A549 (cell line): ENCODE results near the gene HSPB2. TPM values are rescaled to one million over a fixed set of nuclear protein-coding genes. Genes with fewer than 3 reads are reported as not detected.

ENCODE experiments used
- ATAC-seq, 2 experiments: fragments of 200-7000 bp in 1 of 2; fragments of >200 bp in 1 of 2; cut with Nextera tagmentation in 1 of 2; cut with Tn5 transposase in 1 of 2; 3 replicates each; pipeline versions ENCODE4 v1.8.0 to v1.9.1; 2018 to 2020; ENCODE audit warnings: mild to moderate bottlenecking in 1 of 2, moderate library complexity in 1 of 2
- CTCF ChIA-PET: fragments of 300-600 bp; sonication (Branson Sonifier 250); formaldehyde crosslinking; extraction: SDS; loops from one replicate; lab custom pipeline; 2021; ENCODE audit warnings: antibody characterized with exemption, inconsistent platforms; lab: Yijun Ruan, JAX
- POLR2A ChIA-PET: fragments of 350-600 bp; formaldehyde crosslinking; extraction: SDS; loops from one replicate; lab custom pipeline; 2021; ENCODE audit warnings: antibody characterized with exemption, inconsistent platforms; lab: Yijun Ruan, JAX
- DNase-seq, 2 experiments: peaks; one replicate each; pipeline versions ENCODE4 v3.0.0 to v3.0.0-alpha.2; 2011 to 2016; ENCODE audit warnings: low read depth in 1 of 2, low spot score in 1 of 2
- FAIRE-seq: peaks from 2 replicates; lab custom pipeline; 2011; peaks lifted over from hg19 to GRCh38; lab: Jason Lieb, UNC
- H3K27ac ChIP-seq, 2 experiments: fragments of >200 bp; sonication (Bioruptor Twin); formaldehyde crosslinking; 3 replicates each; pipeline ENCODE4 v1.5.1; 2016 to 2017
- H3K4me1 ChIP-seq: fragments of >200 bp; sonication (Bioruptor Twin); formaldehyde crosslinking; 3 replicates; pipeline ENCODE4 v1.6.1; 2016
- H3K4me2 ChIP-seq: fragments of >200 bp; sonication (Bioruptor Twin); formaldehyde crosslinking; 3 replicates; pipeline ENCODE4 v1.6.1; 2016
- H3K4me3 ChIP-seq: fragments of >200 bp; sonication (Bioruptor Twin); formaldehyde crosslinking; 3 replicates; pipeline ENCODE4 v1.5.1; 2016
- H3K9me3 ChIP-seq: fragments of >200 bp; sonication (Bioruptor Twin); formaldehyde crosslinking; 3 replicates; pipeline ENCODE4 v1.6.1; 2016
- EP300 ChIP-seq, 2 experiments: fragments of >200 bp; sonication (Bioruptor Twin); formaldehyde crosslinking; IDR thresholded peaks; 2 replicates in 1 of 2; 3 replicates in 1 of 2; pipeline ENCODE4 v1.6.1; 2016 to 2017
- FOSL2 ChIP-seq, 2 experiments: fragments of 450-650 bp in 1 of 2; fragments of >200 bp in 1 of 2; sonication (Bioruptor Twin) in 1 of 2; formaldehyde crosslinking; IDR thresholded peaks; 2 replicates each; pipeline versions ENCODE4 v1.5.0 to v1.6.1; 2016 to 2020; ENCODE audit warnings: mild to moderate bottlenecking in 1 of 2, moderate library complexity in 1 of 2
- GATA3 ChIP-seq: IDR thresholded peaks from 2 replicates; pipeline ENCODE4 v1.6.1; 2012; ENCODE audit warnings: borderline replicate concordance
- HEYL ChIP-seq: fragments of 250-450 bp; sonication (Bioruptor Pico); IDR thresholded peaks from 2 replicates; pipeline ENCODE4 v1.8.0; 2021; ENCODE audit warnings: mild to moderate bottlenecking, moderate library complexity
- JUN ChIP-seq, 2 experiments: fragments of >200 bp; sonication (Bioruptor Twin); formaldehyde crosslinking; IDR thresholded peaks; 2 replicates in 1 of 2; 3 replicates in 1 of 2; pipeline ENCODE4 v1.6.1; 2016 to 2017
- JUNB ChIP-seq: fragments of >200 bp; sonication (Bioruptor Twin); formaldehyde crosslinking; IDR thresholded peaks from 2 replicates; pipeline ENCODE4 v1.6.1; 2016
- KDM1A ChIP-seq: fragments of 200-600 bp; sonication (generic); IDR thresholded peaks from 2 replicates; pipeline ENCODE4 v1.6.1; 2016; ENCODE audit warnings: low read depth, mild to moderate bottlenecking
- KDM5A ChIP-seq: fragments of 200-600 bp; sonication (generic); IDR thresholded peaks from 2 replicates; pipeline ENCODE4 v1.6.1; 2016; ENCODE audit warnings: antibody characterized with exemption, mild to moderate bottlenecking
- MYC ChIP-seq: IDR thresholded peaks from 2 replicates; pipeline ENCODE4 v1.6.1; 2012; ENCODE audit warnings: mild to moderate bottlenecking, inconsistent platforms, low read length, improper control_type of control experiment, borderline replicate concordance
- NFE2L2 ChIP-seq: fragments of 150-350 bp; conservative IDR thresholded peaks from 2 replicates; pipeline ENCODE4 v1.6.1; 2014; ENCODE audit warnings: low read length
- NR3C1 ChIP-seq: fragments of >200 bp; sonication (Bioruptor Twin); formaldehyde crosslinking; IDR thresholded peaks from 3 replicates; pipeline ENCODE4 v1.6.1; 2017
- PHF8 ChIP-seq: fragments of 200-600 bp; sonication (generic); IDR thresholded peaks from 2 replicates; pipeline ENCODE4 v1.6.1; 2016; ENCODE audit warnings: low read depth, mild to moderate bottlenecking, antibody characterized with exemption, moderate library complexity, borderline replicate concordance
- POLR2A ChIP-seq: IDR thresholded peaks from 2 replicates; pipeline ENCODE4 v1.6.1; 2012; ENCODE audit warnings: mild to moderate bottlenecking, low read length
- RAD21 ChIP-seq, 2 experiments: fragments of >200 bp in 1 of 2; sonication (Bioruptor Twin) in 1 of 2; formaldehyde crosslinking in 1 of 2; IDR thresholded peaks in 1 of 2; conservative IDR thresholded peaks in 1 of 2; 2 replicates in 1 of 2; 3 replicates in 1 of 2; pipeline ENCODE4 v1.6.1; 2012 to 2018; ENCODE audit warnings: inconsistent platforms in 1 of 2
- RCOR1 ChIP-seq: fragments of 150-350 bp; IDR thresholded peaks from 2 replicates; pipeline ENCODE4 v1.6.1; 2014; ENCODE audit warnings: antibody characterized with exemption, low read length, low read depth
- SMC3 ChIP-seq: fragments of >200 bp; sonication (Bioruptor Twin); formaldehyde crosslinking; IDR thresholded peaks from 3 replicates; pipeline ENCODE4 v1.6.1; 2018; ENCODE audit warnings: inconsistent platforms
- TP53 ChIP-seq: fragments of 250-450 bp; sonication (Bioruptor Pico); IDR thresholded peaks from 2 replicates; pipeline ENCODE4 v1.5.0; 2021; ENCODE audit warnings: mild to moderate bottlenecking, moderate library complexity
- ZC3H11A ChIP-seq: fragments of 450-650 bp; IDR thresholded peaks from 2 replicates; pipeline ENCODE4 v1.6.1; 2014; ENCODE audit warnings: antibody characterized with exemption, mild to moderate bottlenecking
- ZSCAN20 ChIP-seq: fragments of 250-450 bp; sonication (Bioruptor Pico); IDR thresholded peaks from 2 replicates; pipeline ENCODE4 v1.8.0; 2022; ENCODE audit warnings: mild to moderate bottlenecking, moderate library complexity
- WGBS: methylation state at CpG from one replicate; pipeline ENCODE4 v1.1.6; 2017; ENCODE audit errors: missing lambda C conversion rate; 5-methylcytosine and 5-hydroxymethylcytosine counted together
- polyA plus RNA-seq, 4 experiments: library from polyadenylated mRNA; depleted of rRNA in 3 of 4; stranded (reverse); fragments of >200 nt; fragmentation: RNase III in 1 of 4; extraction: RNeasy Plus Mini Kit Qiagen cat#74134 plus additional on column Dnase treatment in 1 of 4; gene quantifications; 2 replicates in 3 of 4; 3 replicates in 1 of 4; pipeline ENCODE4 v1.2.3, GENCODE V29; 2011 to 2017
- TF ChIP-seq, protein P1 (sequence below): fragments of 250-450 bp; sonication (Bioruptor Pico); IDR thresholded peaks from 2 replicates; pipeline ENCODE4 v1.5.0; 2021; ENCODE audit warnings: mild to moderate bottlenecking, moderate library complexity, borderline replicate concordance
- TF ChIP-seq, protein P2 (sequence below): IDR thresholded peaks from 2 replicates; pipeline ENCODE4 v1.6.1; 2012
- TF ChIP-seq, protein P3 (sequence below): IDR thresholded peaks from 2 replicates; pipeline ENCODE4 v1.6.1; 2012
- TF ChIP-seq, protein P4 (sequence below): fragments of >200 bp; sonication (Bioruptor Twin); formaldehyde crosslinking; IDR thresholded peaks from 3 replicates; pipeline ENCODE4 v1.5.1; 2016
- TF ChIP-seq, protein P5 (sequence below): fragments of >200 bp; sonication (Bioruptor Twin); formaldehyde crosslinking; IDR thresholded peaks from 3 replicates; pipeline ENCODE4 v1.6.1; 2016
- TF ChIP-seq, protein P6 (sequence below): IDR thresholded peaks from 2 replicates; pipeline ENCODE4 v1.6.1; 2012; ENCODE audit warnings: low read depth, borderline replicate concordance

HSPB2 gene
- polyA plus RNA-seq, 2 of the 4 experiments (the other 2 are of a cell fraction), result not detected

DNA sequence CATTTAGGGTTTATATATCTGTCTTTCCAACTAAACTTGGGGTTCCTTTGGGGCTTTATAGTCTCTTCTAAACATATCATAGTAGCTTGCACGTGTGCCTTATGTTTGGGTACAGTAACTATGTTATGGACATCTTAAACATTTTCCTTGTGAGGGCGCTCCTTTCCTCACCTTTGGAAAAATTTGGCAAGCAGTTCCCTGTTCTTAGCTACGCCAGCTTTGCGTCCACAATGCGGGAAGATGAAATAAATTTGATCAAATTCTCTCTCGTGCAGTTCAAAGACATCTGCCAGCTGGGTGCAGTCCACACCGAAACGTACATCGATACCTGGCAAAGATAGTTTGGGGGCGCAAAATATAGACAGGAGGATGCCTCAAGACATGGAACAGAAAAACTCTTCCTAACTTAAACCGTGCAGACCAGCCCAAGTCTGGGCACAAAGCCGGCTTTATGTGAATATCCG, 34.1 kb upstream of the HSPB2 start:
- ATAC-seq (peak; percentile 44 to 54), FAIRE-seq (no peak), DNase-seq (peak; percentile 5 to 43)
- Histone ChIP-seq H3K4me2 (peak overlapping the region; percentile 92), H3K4me3 (peak overlapping the region; percentile 78), H3K9me3 (no peaks in the 10 kb centered on the region), H3K4me1 (peaks cover 9% of the 10 kb centered on the region; the same call in 1 of the 3 replicates), H3K27ac (peak overlapping the region; percentile 80 to 99)
- ChIA-PET CTCF (interaction anchor here (0.6 to 2.1 kb wide), 8 partner anchors 12 to 106 kb away, joined by 3 to 12 read pairs (median 4); partner anchors contain the start of gene DIXDC1), POLR2A (interaction anchor here (1.7 kb wide), 1 partner anchor 49 kb away, joined by 5 read pairs; no protein-coding TSS in a partner anchor)
- WGBS, result under 1% methylated on average over 13 of the region's 13 CpGs
- TF ChIP-seq NFE2L2 (no peak), KDM1A (no peak), POLR2A (0 out of 2 replicates have a peak, but pooled peaks have one; percentile 18), RAD21 (conservative IDR thresholded peaks at IDR 0.05 in 1 of 2, IDR thresholded peaks at IDR 0.05 in 1 of 2) (peak in 1 of 2 experiments; percentile 24; a peak in 1 of 5 replicates)
- TF ChIP-seq, protein P1, sequence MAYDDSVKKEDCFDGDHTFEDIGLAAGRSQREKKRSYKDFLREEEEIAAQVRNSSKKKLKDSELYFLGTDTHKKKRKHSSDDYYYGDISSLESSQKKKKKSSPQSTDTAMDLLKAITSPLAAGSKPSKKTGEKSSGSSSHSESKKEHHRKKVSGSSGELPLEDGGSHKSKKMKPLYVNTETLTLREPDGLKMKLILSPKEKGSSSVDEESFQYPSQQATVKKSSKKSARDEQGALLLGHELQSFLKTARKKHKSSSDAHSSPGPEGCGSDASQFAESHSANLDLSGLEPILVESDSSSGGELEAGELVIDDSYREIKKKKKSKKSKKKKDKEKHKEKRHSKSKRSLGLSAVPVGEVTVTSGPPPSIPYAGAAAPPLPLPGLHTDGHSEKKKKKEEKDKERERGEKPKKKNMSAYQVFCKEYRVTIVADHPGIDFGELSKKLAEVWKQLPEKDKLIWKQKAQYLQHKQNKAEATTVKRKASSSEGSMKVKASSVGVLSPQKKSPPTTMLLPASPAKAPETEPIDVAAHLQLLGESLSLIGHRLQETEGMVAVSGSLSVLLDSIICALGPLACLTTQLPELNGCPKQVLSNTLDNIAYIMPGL (CRISPR knock-in tag), result no peak
- TF ChIP-seq, all 56 proteins: peak for 2

DNA sequence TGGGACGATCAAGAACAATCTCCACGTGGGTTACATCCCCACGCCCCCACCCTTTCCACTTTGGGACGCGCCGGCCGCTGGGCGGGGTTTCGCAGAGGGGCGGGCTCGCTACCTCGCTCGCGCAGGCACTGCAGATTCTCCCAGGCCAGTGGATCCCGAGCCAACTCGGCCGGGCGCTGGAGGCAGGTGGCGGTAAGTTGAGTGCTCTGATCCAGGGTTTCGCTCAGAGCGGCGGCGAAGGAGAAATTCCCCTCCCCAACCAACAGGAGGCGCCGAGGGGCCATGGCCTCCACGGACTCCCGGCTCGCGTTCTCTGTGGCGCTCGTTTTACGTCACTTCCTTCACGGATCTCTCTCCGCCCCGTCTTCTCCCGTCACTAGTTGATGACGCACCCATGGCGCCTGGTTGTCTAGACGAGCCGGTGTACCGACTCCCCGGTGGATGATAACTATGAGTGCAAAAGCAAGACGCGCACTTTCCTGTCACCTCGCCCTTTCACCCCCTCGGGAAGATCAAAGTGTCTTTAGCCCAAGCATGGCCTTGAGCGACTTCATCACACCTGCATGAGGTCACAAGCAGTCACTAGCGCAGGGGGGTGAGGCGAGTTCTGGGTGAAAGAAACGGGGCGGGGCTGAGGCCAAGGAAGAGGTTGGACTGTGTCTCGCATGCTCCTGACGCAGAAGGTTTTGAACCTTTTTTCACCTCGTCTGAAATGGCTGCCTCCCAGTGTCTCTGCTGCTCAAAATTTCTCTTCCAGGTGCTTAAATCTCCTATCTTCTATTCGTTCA, 33.5 kb upstream of the HSPB2 start, which contains the start of the genes CFAP68 and FDXACB1:
Gene CFAP68 (plus strand): TSS at position 693 of the 788 bp plus-strand sequence. CDS start 20 bp downstream, at position 713.
Gene FDXACB1 (minus strand): TSS at position 317 of the 788 bp plus-strand sequence. CDS start 33 bp downstream, at position 284.
- Histone ChIP-seq H3K4me2 (peak within 1 kb of the TSS; percentile 92), H3K9me3 (no peaks in the 10 kb centered on the region), H3K4me3 (peak within 1 kb of the TSS; percentile 78), H3K27ac (peak within 1 kb of the TSS; percentile 80 to 99), H3K4me1 (peaks cover 9% of the 10 kb centered on the region; the same call in 1 of the 3 replicates)
- ATAC-seq (peak; percentile 96 to 97), DNase-seq (peak; percentile 83 to 98), FAIRE-seq (no peak)
- ChIA-PET POLR2A (interaction anchor here (1.1 to 1.7 kb wide), 2 partner anchors 48 kb away, joined by 5 to 7 read pairs; no protein-coding TSS in a partner anchor), CTCF (interaction anchor here (0.9 to 1.5 kb wide), 6 partner anchors 35 to 106 kb away, joined by 3 to 12 read pairs (median 4); no protein-coding TSS in a partner anchor)
- WGBS, result 2% methylated on average over 46 of the region's 55 CpGs
- TF ChIP-seq EP300 (IDR thresholded peaks at IDR 0.05) (no peak), TP53 (no peak), MYC (peak; percentile 41; the same call in 1 of the 2 replicates), NFE2L2 (no peak), ZC3H11A (no peak), RAD21 (conservative IDR thresholded peaks at IDR 0.05 in 1 of 2, IDR thresholded peaks at IDR 0.05 in 1 of 2) (peak; percentile 69 to 81), ZSCAN20 (no peak), POLR2A (peak; percentile 18; the same call in 1 of the 2 replicates), SMC3 (peak; percentile 65), KDM5A (peak; percentile 63; the same call in 1 of the 2 replicates), FOSL2 (IDR thresholded peaks at IDR 0.05) (no peak), FOSL2 (CRISPR knock-in tag; IDR thresholded peaks at IDR 0.05) (peak; percentile 72), JUNB (no peak), HEYL (CRISPR knock-in tag) (no peak), GATA3 (no peak), PHF8 (peak; percentile 62; the same call in 1 of the 2 replicates), RCOR1 (no peak), NR3C1 (no peak), JUN (IDR thresholded peaks at IDR 0.05) (peak in 1 of 2 experiments; percentile 76; a peak in 4 of 5 replicates)
- TF ChIP-seq, protein P2, sequence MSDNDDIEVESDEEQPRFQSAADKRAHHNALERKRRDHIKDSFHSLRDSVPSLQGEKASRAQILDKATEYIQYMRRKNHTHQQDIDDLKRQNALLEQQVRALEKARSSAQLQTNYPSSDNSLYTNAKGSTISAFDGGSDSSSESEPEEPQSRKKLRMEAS, result peak; percentile 79
- TF ChIP-seq, protein P3, sequence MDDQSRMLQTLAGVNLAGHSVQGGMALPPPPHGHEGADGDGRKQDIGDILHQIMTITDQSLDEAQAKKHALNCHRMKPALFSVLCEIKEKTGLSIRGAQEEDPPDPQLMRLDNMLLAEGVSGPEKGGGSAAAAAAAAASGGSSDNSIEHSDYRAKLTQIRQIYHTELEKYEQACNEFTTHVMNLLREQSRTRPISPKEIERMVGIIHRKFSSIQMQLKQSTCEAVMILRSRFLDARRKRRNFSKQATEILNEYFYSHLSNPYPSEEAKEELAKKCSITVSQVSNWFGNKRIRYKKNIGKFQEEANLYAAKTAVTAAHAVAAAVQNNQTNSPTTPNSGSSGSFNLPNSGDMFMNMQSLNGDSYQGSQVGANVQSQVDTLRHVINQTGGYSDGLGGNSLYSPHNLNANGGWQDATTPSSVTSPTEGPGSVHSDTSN, result no peak
- TF ChIP-seq, protein P4, sequence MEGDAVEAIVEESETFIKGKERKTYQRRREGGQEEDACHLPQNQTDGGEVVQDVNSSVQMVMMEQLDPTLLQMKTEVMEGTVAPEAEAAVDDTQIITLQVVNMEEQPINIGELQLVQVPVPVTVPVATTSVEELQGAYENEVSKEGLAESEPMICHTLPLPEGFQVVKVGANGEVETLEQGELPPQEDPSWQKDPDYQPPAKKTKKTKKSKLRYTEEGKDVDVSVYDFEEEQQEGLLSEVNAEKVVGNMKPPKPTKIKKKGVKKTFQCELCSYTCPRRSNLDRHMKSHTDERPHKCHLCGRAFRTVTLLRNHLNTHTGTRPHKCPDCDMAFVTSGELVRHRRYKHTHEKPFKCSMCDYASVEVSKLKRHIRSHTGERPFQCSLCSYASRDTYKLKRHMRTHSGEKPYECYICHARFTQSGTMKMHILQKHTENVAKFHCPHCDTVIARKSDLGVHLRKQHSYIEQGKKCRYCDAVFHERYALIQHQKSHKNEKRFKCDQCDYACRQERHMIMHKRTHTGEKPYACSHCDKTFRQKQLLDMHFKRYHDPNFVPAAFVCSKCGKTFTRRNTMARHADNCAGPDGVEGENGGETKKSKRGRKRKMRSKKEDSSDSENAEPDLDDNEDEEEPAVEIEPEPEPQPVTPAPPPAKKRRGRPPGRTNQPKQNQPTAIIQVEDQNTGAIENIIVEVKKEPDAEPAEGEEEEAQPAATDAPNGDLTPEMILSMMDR, result peak; percentile 56
- TF ChIP-seq, protein P5, sequence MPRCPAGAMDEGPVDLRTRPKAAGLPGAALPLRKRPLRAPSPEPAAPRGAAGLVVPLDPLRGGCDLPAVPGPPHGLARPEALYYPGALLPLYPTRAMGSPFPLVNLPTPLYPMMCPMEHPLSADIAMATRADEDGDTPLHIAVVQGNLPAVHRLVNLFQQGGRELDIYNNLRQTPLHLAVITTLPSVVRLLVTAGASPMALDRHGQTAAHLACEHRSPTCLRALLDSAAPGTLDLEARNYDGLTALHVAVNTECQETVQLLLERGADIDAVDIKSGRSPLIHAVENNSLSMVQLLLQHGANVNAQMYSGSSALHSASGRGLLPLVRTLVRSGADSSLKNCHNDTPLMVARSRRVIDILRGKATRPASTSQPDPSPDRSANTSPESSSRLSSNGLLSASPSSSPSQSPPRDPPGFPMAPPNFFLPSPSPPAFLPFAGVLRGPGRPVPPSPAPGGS, result peak; percentile 63; the same call in 1 of the 3 replicates
- TF ChIP-seq, protein P6, sequence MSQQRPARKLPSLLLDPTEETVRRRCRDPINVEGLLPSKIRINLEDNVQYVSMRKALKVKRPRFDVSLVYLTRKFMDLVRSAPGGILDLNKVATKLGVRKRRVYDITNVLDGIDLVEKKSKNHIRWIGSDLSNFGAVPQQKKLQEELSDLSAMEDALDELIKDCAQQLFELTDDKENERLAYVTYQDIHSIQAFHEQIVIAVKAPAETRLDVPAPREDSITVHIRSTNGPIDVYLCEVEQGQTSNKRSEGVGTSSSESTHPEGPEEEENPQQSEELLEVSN, result no peak
